Neural crest cell (in vitro differentiated cells): ENCODE results near the gene SRBD1. TPM values are rescaled to one million over a fixed set of nuclear protein-coding genes. Genes with fewer than 3 reads are reported as not detected.

ENCODE experiments used
- DNase-seq: peaks from one replicate; pipeline ENCODE4 v3.0.0; 2021; ENCODE audit warnings: low read depth, mixed read lengths, low spot score
- H3K27ac Mint-ChIP-seq: one replicate; pipeline ENCODE4 v1.8.0; 2021; ENCODE audit warnings: mild to moderate bottlenecking, mixed read lengths; ENCODE audit not compliant: unreplicated experiment
- H3K27me3 Mint-ChIP-seq: 2 replicates; pipeline ENCODE4 v1.8.0; 2021; ENCODE audit warnings: low read depth, mild to moderate bottlenecking, mixed read lengths
- H3K36me3 Mint-ChIP-seq: 2 replicates; pipeline ENCODE4 v1.8.0; 2021; ENCODE audit warnings: low read depth, mild to moderate bottlenecking, mixed read lengths
- H3K4me1 Mint-ChIP-seq: 2 replicates; pipeline ENCODE4 v1.8.0; 2021; ENCODE audit warnings: mixed read lengths
- H3K4me3 Mint-ChIP-seq: one replicate; pipeline ENCODE4 v1.8.0; 2021; ENCODE audit warnings: mild to moderate bottlenecking, mixed read lengths
- H3K9me3 Mint-ChIP-seq: 2 replicates; pipeline ENCODE4 v1.8.0; 2021; ENCODE audit warnings: mixed read lengths
- total RNA-seq: library from RNA; stranded (reverse); gene quantifications from 2 replicates; pipeline ENCODE4 v1.2.1, GENCODE V29; 2021
- TF ChIP-seq, protein P1 (sequence below): fragments of 200-600 bp; sonication (generic); conservative IDR thresholded peaks from 2 replicates; pipeline ENCODE4 v1.5.0; 2021; ENCODE audit warnings: antibody characterized with exemption, mild to moderate bottlenecking

The SRBD1 gene
- total RNA-seq, 1 donor from 2014 or later: 21.4 TPM

DNA sequence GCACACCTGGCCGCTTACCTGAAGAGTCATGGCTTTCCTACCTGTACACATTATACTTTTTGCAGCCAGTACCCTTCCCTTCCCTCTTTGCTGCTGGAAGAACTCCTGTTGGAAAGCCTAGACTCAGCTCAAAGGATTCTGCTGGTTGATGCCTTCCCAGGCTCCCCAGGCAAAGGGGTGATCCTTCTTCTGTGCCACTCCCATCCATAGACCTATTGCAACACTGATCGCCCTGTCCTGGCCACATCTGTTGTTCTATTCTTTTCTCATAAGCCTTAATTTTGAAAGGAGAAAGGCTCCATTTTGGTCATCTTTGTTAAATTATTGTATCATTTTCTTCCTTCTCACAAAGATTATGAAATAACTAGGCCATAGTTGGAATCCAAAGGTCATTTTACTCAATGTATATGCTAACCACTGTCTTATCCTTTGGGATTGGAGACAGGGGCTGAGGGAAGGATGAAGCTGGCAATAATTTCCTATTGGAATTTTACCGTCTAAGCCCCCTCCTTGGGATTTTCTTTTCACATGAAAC lies 37.0 kb upstream of the SRBD1 start:
- TF ChIP-seq, protein P1, sequence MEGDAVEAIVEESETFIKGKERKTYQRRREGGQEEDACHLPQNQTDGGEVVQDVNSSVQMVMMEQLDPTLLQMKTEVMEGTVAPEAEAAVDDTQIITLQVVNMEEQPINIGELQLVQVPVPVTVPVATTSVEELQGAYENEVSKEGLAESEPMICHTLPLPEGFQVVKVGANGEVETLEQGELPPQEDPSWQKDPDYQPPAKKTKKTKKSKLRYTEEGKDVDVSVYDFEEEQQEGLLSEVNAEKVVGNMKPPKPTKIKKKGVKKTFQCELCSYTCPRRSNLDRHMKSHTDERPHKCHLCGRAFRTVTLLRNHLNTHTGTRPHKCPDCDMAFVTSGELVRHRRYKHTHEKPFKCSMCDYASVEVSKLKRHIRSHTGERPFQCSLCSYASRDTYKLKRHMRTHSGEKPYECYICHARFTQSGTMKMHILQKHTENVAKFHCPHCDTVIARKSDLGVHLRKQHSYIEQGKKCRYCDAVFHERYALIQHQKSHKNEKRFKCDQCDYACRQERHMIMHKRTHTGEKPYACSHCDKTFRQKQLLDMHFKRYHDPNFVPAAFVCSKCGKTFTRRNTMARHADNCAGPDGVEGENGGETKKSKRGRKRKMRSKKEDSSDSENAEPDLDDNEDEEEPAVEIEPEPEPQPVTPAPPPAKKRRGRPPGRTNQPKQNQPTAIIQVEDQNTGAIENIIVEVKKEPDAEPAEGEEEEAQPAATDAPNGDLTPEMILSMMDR: no peak
- DNase-seq: no peak
- H3K4me3 Mint-ChIP-seq: peak overlapping the region; percentile 76

DNA sequence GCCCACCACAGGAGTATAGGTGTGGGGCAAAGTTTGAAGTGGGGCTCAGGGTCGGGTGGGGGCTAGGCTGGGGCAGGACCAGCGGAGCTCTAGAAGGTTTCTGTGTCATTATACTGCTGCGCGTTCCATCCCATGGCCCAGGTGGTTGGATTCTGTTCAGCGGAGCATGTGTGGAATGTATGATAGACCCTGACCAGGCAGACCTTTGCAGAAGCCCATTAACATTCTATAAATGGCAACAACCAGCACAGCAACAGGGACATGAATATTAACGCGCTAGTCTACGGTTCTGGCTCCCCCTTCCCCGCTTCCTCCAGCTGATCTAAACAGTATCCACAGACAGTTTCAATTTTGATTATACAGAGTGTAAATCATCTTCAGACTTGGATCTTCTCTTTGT lies 36.3 kb upstream of the SRBD1 start:
- no peak for DNase-seq
- no peak overlapping the region for H3K27ac Mint-ChIP-seq
- H3K9me3 Mint-ChIP-seq: no peaks in the 10 kb centered on the region
- peaks cover 16% of the 10 kb centered on the region for H3K4me1 Mint-ChIP-seq
- no peaks in the 10 kb centered on the region for H3K36me3 Mint-ChIP-seq
- TF ChIP-seq, protein P1: no peak
- peak overlapping the region; percentile 51 for H3K4me3 Mint-ChIP-seq
- peaks cover 46% of the 10 kb centered on the region for H3K27me3 Mint-ChIP-seq

More for the DNA sequence above, 37.0 kb upstream of the SRBD1 start:
- H3K27me3 Mint-ChIP-seq: peaks cover 49% of the 10 kb centered on the region
- no peak overlapping the region for H3K27ac Mint-ChIP-seq
- H3K4me1 Mint-ChIP-seq: peaks cover 23% of the 10 kb centered on the region
- H3K36me3 Mint-ChIP-seq: no peaks in the 10 kb centered on the region
- no peaks in the 10 kb centered on the region for H3K9me3 Mint-ChIP-seq

DNA sequence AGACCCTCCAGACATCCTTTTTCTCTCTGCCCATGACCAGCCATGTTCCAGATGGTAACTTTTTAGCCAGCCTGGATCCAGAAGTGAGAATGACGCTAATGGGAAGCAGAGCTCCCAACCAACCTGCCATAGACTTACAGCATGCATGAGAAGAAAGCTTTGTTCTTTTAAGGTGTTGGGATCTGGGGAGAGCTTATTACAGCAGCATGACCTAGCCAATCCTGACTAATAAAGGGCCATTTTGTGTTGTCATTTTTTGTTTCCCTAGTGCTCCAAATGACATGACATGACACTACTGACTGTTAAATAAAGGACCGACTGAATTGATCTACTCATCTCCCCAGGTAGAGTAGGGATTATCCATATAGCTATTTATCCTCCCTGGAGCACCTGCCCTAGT lies 35.2 kb upstream of the SRBD1 start:
- H3K4me1 Mint-ChIP-seq: peaks cover 12% of the 10 kb centered on the region
- peak overlapping the region; percentile 47 for H3K4me3 Mint-ChIP-seq
- no peaks in the 10 kb centered on the region for H3K9me3 Mint-ChIP-seq
- H3K27me3 Mint-ChIP-seq: peaks cover 51% of the 10 kb centered on the region
- TF ChIP-seq, protein P1: no peak
- no peak overlapping the region for H3K27ac Mint-ChIP-seq
- DNase-seq: no peak
- no peaks in the 10 kb centered on the region for H3K36me3 Mint-ChIP-seq

DNA sequence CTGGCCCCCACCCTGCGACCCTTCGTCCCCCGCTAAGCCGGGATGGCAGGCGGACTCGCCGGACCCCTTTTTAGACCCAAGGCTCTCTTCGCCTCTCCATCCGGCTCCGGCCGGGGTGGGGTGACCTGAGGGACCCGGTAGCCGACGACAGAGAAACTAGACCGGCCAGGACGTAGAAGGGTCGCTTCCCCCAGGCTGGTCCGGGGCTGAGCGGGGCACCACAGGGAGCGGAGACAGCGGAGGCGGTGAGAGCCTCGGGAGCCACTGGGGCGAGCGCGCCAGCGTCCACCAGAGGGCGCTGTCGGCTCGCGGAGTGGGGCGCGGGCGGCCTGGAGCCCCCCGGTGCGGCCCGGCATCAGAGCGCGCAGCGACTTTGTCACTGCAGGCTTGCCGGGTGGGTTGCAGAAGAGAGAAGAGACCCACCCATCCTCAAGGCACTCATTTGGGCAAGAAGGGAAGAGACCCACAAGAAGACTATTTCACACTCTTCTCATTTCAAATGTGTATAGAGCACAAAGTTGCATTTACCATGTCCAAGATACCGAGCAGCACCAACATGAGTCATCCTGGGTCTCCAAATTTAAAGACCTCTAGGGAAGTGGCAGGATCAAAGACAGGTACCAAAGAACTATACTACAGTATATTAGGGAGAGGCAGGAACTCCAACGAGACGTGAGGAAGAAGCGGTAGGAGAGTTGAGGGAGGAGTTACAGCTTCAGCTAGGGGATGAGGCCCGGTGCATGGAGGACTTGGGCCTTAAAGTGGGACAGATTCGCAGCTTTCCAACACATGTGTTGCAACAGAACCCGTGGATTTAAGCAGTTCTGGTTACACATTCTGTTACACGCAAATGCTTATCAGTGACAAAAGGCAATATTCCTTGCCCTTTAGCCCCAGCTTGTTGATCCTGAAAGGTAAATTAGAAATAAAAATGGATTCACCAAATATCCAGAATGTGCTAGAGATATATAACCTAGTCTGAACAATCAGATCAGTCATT lies 32.8 kb upstream of the SRBD1 start:
- no peak overlapping the region for H3K27ac Mint-ChIP-seq

DNA sequence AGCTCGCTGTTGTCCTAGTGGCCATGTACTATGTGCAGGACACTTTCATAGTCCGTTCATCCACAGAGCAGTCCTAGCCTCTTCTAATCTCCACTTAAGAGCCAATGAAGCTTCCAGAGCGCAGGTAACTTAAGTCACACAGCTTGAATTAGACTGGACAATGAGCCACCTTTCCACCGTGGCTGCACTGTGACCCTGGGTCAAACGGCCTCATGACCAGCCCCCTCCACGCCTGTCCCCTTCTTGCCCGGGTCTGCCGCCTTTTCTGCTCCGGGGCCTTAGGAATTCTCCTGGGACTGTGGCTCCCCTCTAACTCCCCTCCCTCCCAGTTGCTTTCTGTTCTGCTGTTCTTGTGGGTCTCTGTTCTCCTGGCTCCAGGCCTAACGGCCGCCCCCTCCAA lies 32.0 kb upstream of the SRBD1 start:
- Mint-ChIP-seq H3K4me1 (peaks cover 8% of the 10 kb centered on the region), H3K27ac (no peak overlapping the region), H3K4me3 (peak overlapping the region; percentile 64), H3K9me3 (no peaks in the 10 kb centered on the region), H3K27me3 (peaks cover 47% of the 10 kb centered on the region), H3K36me3 (no peaks in the 10 kb centered on the region)
- peak; percentile 10 for DNase-seq
- TF ChIP-seq, protein P1: no peak

More for the DNA sequence above, 32.8 kb upstream of the SRBD1 start:
- Mint-ChIP-seq H3K4me1 (peaks cover 6% of the 10 kb centered on the region), H3K9me3 (no peaks in the 10 kb centered on the region), H3K4me3 (no peak overlapping the region), H3K36me3 (no peaks in the 10 kb centered on the region), H3K27me3 (peaks cover 48% of the 10 kb centered on the region)
- TF ChIP-seq, protein P1: peak; percentile 99
- DNase-seq: peak; percentile 84
